Activated T-cell treated with anti-CD3 and anti-CD28 coated beads, Interleukin-2, amount 50 U/mL, for 4 hours (primary cell): Measurements from ENCODE around the gene DDX60. TPM values are rescaled to one million over a fixed set of nuclear protein-coding genes. Genes with fewer than 3 reads are reported as not detected.

Source experiments
- ATAC-seq, 2 donors: fragments of 200-7000 bp; cut with Tn5 transposase; one replicate each; pipeline ENCODE4 v1.10.0; 2021
- DNase-seq: peaks from one replicate; pipeline ENCODE4 v3.0.0-alpha.2; 2020
- H3K27me3 Mint-ChIP-seq: one replicate; pipeline ENCODE4 v1.8.0; 2021; ENCODE audit warnings: low read depth, mixed read lengths
- H3K36me3 Mint-ChIP-seq: one replicate; pipeline ENCODE4 v1.8.0; 2022; ENCODE audit warnings: mixed read lengths; ENCODE audit not compliant: insufficient read depth
- H3K4me1 Mint-ChIP-seq: one replicate; pipeline ENCODE4 v1.8.0; 2021; ENCODE audit warnings: low read depth, mixed read lengths
- H3K4me3 Mint-ChIP-seq: one replicate; pipeline ENCODE4 v1.8.0; 2021; ENCODE audit warnings: mild to moderate bottlenecking, moderate library complexity, mixed read lengths
- H3K9me3 Mint-ChIP-seq: one replicate; pipeline ENCODE4 v1.8.0; 2021; ENCODE audit warnings: mixed read lengths
- total RNA-seq, 3 donors: library from RNA; stranded (reverse); gene quantifications; one replicate each; pipeline ENCODE4 v1.2.1, GENCODE V29; 2021

The DDX60 gene
- total RNA-seq, 3 donors from 2014 or later, result 3.4 to 3.9 (median 3.7) TPM

DNA sequence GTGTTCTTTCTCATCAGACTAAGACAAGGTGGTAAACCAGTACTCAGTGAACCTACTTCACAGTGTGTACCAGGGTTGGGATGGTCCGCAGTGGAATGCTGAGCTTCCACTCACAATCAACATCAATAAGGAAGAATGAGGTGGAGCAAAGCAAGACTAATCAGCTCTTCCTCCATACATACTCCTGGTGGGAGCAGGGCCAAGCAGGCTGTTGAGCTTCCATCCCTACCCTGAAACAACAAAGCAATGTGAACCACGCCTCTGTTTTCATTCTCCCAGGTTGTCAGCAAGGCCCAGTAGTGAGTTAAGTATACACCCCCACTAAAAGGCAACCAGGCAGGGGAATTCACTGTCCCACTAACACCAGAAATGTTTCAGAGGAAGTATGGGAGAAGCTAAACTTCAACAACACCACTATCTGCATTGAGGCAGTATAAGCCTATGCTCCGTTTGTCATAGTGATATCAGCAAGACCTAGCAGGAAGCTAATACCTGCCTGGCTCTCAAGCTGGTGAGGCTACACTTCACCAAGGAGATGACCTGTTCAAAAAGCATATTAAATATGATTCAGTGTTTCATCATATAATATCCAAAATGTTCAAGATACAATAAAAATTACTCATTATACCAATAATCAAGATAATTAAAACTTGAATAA is 109.5 kb downstream of the DDX60 start:
- Mint-ChIP-seq H3K9me3 (peaks cover 22% of the 10 kb centered on the region), H3K27me3 (no peaks in the 10 kb centered on the region), H3K4me1 (no peaks in the 10 kb centered on the region), H3K36me3 (peaks cover 11% of the 10 kb centered on the region), H3K4me3 (no peak overlapping the region)
- no peak for ATAC-seq
- DNase-seq, result no peak

DNA sequence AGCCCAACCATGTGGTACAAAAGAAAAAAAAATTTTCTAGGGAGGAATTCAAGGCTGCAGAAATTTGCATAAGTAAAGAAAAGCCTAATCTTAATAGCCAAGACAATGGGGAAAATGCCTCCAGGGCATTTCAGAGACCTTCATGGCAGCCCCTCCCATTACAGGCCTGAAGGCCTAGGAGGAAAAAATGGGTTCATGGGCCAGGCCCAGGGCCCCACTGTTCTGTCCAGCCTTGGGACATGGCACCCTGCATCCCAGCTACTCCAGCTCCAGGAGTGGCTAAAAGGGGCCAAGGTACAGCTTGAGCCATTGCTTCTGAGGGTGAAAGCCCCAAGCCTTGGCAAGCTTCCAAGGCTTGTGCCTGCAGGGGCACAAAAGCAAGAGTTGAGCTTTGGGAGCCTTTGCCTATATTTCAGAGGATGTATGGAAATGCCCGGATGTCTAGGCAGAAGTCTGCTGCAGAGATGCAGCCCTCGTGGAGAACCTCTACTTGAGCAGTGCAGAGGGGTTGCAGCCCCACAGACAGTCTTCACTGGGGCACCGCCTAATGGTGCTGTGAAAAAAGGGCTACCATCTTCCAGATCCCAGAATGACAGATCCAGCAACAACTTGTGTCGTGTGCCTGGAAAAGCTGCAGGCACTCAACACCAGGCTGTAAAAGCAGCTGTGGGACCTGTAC is 115.2 kb downstream of the DDX60 start:
- H3K36me3 Mint-ChIP-seq, result peaks cover 13% of the 10 kb centered on the region
- peaks cover 36% of the 10 kb centered on the region for H3K9me3 Mint-ChIP-seq
- ATAC-seq, result no peak
- H3K4me1 Mint-ChIP-seq, result no peaks in the 10 kb centered on the region
- H3K4me3 Mint-ChIP-seq, result no peak overlapping the region
- H3K27me3 Mint-ChIP-seq, result no peaks in the 10 kb centered on the region
- no peak for DNase-seq

DNA sequence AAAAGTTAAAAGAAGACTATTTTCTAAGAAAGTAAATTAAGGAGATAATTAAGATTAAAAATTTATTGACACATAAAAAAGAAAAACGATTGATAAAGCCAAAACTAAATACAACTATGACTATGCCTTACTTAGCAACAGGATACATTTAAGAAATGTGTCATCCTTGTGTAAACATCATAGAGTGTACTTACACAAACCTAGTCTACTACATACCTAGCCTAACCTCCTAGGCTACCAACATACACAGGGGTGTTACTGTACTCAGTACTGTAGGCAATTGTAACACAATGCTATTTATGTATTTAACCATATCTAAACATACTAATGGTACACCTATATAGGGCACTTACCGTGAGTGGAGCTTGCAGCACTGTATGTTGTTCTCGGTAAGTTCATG is 117.9 kb downstream of the DDX60 start:
- no peak for ATAC-seq
- no peaks in the 10 kb centered on the region for H3K27me3 Mint-ChIP-seq

DNA sequence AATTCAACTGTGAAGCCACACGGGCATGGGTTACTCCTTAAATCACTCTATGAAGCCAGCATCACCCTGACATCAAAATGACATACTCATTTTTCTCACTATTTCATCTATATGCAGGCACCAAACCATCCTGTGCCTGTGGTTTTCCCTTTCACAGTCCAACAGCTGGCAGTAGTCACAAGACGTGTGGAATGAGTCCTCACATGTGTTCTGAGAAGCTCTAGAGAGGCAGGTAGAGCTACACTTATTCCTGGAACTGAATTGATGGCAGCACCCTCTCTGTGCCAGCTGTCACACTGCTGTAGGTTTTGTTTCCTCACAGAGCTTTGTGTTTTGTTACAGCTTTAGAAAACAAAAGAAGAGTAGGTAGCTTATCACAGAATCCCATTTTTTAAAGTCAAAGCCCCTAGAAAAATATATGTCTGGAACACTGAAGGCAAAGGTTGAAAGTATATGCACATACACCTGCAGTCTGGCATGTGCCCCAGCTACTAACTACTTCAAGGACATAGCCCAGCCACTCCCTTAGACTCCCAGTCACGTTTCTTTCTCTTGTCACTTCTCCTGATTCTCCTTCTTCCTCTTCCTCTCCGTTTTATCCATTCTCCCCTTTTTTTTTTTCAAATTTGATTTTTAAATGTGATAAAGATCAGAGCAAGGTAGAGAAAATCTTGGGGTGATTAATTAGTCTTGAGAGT is 119.1 kb downstream of the DDX60 start:
- DNase-seq, result no peak

More for the DNA sequence above, 117.9 kb downstream of the DDX60 start:
- no peak overlapping the region for H3K4me3 Mint-ChIP-seq
- DNase-seq, result no peak
- peaks cover 13% of the 10 kb centered on the region for H3K36me3 Mint-ChIP-seq
- no peaks in the 10 kb centered on the region for H3K4me1 Mint-ChIP-seq
- peaks cover 32% of the 10 kb centered on the region for H3K9me3 Mint-ChIP-seq

DNA sequence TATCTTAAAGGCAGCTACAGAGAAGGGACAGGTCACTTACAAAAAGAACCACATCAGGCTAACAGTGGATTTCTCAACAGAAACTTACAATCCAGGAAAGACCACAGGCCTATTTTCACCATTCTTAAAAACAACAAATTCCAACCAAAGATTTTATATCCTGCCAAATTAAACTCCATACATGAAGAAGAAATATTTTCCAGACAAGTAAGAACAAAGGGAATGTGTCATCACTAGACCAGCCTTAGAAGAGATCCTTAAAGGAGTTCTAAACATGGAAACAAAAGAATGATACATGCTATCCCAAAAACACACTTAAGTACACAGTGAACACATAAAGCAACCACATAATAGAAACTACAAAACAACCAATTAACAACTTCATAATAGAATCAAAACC is 120.6 kb downstream of the DDX60 start:
- H3K36me3 Mint-ChIP-seq, result peaks cover 8% of the 10 kb centered on the region
- no peaks in the 10 kb centered on the region for H3K27me3 Mint-ChIP-seq

More for the DNA sequence above, 119.1 kb downstream of the DDX60 start:
- Mint-ChIP-seq H3K36me3 (peaks cover 12% of the 10 kb centered on the region), H3K27me3 (no peaks in the 10 kb centered on the region), H3K4me3 (no peak overlapping the region), H3K4me1 (no peaks in the 10 kb centered on the region), H3K9me3 (peaks cover 22% of the 10 kb centered on the region)
- ATAC-seq, result no peak

DNA sequence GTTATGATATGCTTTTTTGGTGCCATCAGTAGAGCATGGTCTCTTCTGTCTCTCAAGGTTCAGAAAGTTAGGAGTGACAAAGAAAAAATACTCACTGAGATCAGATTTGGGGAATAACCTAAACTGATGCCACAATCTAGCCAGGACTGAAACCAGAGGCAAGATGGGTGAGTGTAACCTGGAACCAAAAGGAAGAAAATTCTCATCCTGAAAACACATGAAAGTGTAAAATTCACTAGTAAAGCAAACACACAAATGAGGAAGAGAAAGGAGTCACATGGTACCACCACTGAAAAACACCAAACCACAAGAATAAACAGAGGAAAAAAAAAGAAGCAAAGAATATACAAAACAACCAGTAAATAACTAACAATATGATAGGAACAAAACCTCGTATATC is 129.8 kb downstream of the DDX60 start:
- H3K36me3 Mint-ChIP-seq, result no peaks in the 10 kb centered on the region
- peaks cover 2% of the 10 kb centered on the region for H3K4me1 Mint-ChIP-seq
- DNase-seq, result no peak
- H3K9me3 Mint-ChIP-seq, result no peaks in the 10 kb centered on the region
- H3K27me3 Mint-ChIP-seq, result no peaks in the 10 kb centered on the region
- no peak overlapping the region for H3K4me3 Mint-ChIP-seq
- ATAC-seq, result no peak

More for the DNA sequence above, 120.6 kb downstream of the DDX60 start:
- ATAC-seq (no peak), DNase-seq (no peak)
- Mint-ChIP-seq H3K4me1 (no peaks in the 10 kb centered on the region), H3K4me3 (no peak overlapping the region), H3K9me3 (peaks cover 14% of the 10 kb centered on the region)

DNA sequence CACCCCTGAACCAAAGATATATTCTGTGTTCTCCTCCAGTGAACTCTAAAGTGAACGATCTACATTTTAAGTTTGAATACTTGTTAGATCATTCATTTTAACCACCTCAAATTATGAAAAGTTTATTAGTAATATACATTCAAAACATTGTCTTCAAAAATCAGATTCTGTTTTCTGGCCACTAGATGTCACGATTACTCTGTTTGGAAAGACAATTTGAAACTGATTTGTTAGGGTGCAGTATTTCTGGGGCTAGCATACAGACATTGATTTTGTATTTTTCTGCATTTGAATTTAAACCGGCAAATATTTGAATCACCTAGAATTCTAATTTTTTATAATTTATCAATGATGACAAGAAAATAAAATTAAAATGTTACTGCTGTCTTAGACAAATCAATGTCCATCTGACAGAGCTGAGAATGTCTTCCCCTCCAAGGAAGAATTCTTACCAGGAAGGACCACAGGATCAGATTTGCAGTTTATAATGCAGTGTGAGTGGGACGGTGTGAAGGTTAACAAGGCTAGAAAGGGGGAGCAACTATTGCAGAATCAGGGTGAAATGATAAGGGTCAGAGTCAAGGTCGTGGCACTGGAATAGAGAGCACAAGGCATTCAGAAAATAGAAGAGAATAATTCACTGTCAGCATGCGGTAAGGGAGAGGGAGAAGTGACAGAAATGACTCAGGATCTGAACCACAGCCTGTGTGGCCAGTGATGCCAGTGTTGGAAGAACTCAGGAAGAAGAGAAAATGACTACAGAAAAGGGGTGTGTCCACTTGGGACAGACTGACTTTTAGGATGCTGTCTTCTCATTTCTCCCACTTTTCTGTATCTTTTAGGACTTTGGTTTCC is 134.6 kb downstream of the DDX60 start:
- H3K36me3 Mint-ChIP-seq, result no peaks in the 10 kb centered on the region
- DNase-seq (no peak), ATAC-seq (no peak)
- H3K4me1 Mint-ChIP-seq, result peaks cover 2% of the 10 kb centered on the region
- H3K9me3 Mint-ChIP-seq, result no peaks in the 10 kb centered on the region
- no peaks in the 10 kb centered on the region for H3K27me3 Mint-ChIP-seq
- no peak overlapping the region for H3K4me3 Mint-ChIP-seq

DNA sequence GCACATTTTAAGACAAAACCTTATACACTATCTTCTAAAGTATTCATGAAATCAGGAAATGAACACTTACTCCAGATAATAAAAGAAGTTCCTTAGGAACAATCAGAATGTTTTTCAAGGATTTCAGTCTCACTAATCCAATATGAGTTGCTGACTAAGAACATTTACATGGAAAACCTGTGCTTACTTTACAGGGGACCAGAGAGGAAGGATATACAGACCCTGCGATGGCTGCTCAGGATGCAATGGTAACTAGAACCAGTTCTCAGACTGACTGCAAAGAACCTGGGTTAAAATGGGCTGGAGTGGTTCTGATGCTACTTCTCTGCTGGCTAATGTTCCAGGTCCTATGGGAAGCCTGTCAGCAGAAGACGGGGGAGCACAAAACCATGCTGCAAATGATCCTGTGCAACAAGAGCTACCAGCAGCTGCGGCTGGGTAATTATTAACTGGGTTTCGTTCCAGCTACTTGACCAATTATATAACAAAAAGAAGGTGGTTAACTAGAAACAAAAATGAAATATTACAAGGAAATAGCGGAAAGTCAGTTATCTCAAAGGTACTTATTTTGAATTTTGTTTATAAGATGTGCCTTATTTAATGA is 140.9 kb downstream of the DDX60 start:
- ATAC-seq (no peak), DNase-seq (no peak)
- no peaks in the 10 kb centered on the region for H3K9me3 Mint-ChIP-seq
- no peaks in the 10 kb centered on the region for H3K36me3 Mint-ChIP-seq
- H3K4me1 Mint-ChIP-seq, result no peaks in the 10 kb centered on the region
- H3K4me3 Mint-ChIP-seq, result no peak overlapping the region
- H3K27me3 Mint-ChIP-seq, result no peaks in the 10 kb centered on the region

DNA sequence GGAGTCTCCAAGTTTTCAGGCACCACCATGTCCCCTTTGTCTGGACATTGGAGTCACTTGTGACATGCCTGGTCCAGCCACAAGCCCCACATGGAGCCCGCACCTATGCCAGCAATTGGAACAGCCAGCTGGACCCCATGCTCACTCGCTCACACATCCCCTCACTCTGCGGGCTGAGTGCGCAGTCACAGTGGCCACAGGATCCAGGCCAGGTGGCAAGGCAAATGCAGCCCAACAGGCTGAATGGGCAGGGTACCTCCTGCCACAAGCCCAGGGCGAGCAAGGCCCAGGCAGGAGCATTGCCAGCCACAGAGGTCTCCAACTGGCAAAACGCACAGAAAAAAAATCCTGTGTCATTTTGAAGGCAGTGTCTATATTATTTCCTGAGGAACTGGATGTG is 144.2 kb downstream of the DDX60 start:
- Mint-ChIP-seq H3K36me3 (no peaks in the 10 kb centered on the region), H3K9me3 (no peaks in the 10 kb centered on the region), H3K27me3 (no peaks in the 10 kb centered on the region), H3K4me1 (no peaks in the 10 kb centered on the region), H3K4me3 (no peak overlapping the region)
- ATAC-seq, result no peak
- no peak for DNase-seq

DNA sequence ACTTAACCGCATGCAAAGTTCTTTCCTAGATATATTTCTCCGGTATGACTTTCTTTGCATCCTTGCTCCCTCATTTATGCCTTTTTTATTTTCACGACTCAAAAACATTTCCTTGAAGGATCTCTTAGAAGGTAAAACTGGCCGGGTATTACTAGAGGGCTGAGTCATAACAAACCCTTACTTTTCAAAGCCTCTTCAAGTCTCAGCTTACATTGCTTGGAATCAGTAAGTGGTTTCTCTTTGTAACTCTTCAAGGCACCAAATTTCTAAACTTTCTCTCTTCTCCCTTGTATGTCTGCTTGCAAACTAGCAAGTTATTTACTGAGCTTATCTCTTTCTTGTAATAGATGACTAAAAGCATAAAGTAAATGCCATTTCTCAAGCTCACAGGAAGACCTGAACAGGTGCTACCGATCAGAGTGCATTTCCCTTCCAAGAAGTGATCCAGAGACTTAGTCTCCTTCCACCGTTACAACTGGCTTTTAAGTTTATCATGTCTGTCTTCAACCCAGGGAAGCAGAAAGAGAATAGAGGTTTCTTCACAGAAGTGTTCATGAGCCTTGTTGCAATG is 150.8 kb downstream of the DDX60 start:
- Mint-ChIP-seq H3K9me3 (no peaks in the 10 kb centered on the region), H3K27me3 (no peaks in the 10 kb centered on the region), H3K4me1 (no peaks in the 10 kb centered on the region), H3K4me3 (no peak overlapping the region), H3K36me3 (no peaks in the 10 kb centered on the region)
- DNase-seq, result no peak
- no peak for ATAC-seq

Other genes with a start within 250 kb of the DDX60 start
- not detected for gene ANXA10, start 226.2 kb downstream of the DDX60 start, total RNA-seq
- 1 to 10 TPM; 2.1 to 3.1 (median 3.0) TPM for gene DDX60L, start 161.7 kb upstream of the DDX60 start, total RNA-seq
- 1 to 10 TPM in 2 of 3 donors, under 1 TPM in 1; 0.94 to 2.4 (median 1.2) TPM for gene PALLD, start 178.3 kb upstream of the DDX60 start, total RNA-seq